ENCODE data around the gene CATSPERD.

The CATSPERD gene

DNA sequence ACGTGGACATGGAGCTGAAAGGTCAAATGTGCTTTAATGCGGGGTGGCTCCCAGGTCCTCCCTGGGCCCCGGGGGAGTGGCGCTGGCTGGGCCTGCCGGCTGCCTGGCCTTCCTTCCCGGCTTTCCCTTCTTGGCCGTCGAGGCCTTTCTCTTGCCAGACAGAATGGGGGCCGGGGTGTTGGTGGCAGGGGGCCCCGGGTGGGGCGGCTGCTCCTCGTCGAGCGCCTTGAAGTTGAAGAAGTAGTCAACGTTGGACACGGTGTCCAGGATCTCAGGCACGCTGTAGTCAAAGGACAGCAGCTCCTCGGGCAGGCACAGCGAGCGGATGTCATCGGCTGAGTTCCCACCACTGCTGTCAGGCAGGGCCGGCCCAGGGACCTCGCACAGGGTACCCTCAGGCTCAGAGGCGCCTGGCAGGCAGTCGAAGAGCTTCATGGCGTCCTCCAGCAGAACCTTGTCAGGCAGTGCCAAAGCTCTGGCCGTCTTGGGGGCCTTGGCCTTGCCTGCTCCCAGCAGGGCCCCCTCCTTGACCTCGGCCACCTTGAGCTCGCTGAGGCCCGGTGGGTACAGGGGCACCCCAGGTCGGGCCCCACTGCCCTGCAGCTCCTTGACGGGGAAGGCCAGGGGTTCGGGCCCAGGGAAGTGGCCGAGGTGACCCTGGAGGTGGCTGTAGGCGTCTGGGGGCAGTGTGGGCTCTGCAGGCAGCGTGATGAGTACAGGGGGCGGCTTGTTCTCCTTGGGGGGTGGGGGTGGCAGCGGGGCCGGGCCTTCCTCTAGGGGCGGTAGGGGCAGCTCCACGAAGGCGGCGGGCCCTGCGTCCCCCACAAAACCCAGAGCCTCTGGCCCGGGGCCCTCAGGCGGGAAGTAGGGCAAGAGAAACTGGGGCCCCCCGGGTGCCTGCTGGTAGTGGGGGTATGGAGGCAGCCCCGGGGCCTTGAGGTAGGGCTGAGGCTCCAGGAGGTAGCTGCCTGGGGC, 62.8 kb downstream of the CATSPERD start:
- TF ChIP-seq, protein P1, sequence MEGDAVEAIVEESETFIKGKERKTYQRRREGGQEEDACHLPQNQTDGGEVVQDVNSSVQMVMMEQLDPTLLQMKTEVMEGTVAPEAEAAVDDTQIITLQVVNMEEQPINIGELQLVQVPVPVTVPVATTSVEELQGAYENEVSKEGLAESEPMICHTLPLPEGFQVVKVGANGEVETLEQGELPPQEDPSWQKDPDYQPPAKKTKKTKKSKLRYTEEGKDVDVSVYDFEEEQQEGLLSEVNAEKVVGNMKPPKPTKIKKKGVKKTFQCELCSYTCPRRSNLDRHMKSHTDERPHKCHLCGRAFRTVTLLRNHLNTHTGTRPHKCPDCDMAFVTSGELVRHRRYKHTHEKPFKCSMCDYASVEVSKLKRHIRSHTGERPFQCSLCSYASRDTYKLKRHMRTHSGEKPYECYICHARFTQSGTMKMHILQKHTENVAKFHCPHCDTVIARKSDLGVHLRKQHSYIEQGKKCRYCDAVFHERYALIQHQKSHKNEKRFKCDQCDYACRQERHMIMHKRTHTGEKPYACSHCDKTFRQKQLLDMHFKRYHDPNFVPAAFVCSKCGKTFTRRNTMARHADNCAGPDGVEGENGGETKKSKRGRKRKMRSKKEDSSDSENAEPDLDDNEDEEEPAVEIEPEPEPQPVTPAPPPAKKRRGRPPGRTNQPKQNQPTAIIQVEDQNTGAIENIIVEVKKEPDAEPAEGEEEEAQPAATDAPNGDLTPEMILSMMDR (IDR thresholded peaks at IDR 0.05; ENCODE audit: extremely low read depth, missing control alignments), result no peak
- no peak for DNase-seq (ENCODE audit: low spot score)

DNA sequence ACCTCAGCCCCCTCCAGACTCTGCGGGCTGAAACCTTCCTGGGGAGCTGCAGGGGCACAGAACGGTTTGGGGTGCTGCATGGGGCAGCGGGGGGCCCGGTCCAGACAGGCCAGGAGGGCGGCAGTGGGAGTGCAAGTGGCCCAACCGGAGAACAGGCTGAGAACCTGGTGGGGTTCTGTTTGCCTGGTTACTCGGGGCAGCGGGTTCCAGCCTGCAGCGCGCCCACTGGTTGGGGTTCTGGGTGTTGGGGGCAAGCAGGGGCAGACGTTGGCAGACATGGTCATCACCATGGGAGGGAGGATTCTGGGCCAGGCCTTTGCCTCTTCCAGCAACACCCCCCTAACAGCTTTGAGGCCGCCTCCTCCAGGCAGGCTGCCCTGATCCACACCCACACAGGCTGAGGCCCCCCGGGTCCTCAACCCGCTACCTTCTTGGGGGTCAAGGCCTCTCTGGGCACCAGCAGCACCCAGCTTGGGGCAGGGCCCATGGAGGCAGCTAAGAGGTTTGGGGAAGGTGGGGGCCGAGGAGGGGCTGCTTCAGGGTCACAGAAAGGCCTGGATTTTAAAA, 64.2 kb downstream of the CATSPERD start, which contains the start of gene PRR22:
PRR22 (minus strand) TSS at position 166 of the 567 bp plus-strand sequence; CDS start at position 80, 86 bp downstream.
- TF ChIP-seq, protein P1 (IDR thresholded peaks at IDR 0.05; ENCODE audit: extremely low read depth, missing control alignments), result no peak
- DNase-seq (ENCODE audit: low spot score), result no peak

DNA sequence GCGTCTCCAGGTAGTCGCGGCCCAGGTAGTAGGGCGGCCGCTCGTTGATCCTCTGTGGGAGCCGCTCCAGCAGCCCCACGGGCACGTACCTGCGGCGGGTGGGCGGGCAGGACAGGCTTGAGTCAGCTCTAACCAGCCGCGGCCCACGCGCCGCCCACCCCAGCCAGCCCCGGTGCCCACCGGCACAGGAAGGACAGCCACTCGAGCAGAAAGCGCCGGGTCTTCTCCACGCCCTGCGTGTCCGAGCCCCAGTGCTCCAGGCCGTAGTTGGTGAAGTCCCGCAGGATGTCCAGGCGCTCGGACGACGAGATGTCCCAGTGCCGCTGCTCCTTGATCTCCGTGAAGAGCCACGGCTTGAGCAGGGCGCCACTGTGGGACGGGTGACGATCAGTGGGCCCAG, 65.0 kb downstream of the CATSPERD start:
- no peak for DNase-seq (ENCODE audit: low spot score)

DNA sequence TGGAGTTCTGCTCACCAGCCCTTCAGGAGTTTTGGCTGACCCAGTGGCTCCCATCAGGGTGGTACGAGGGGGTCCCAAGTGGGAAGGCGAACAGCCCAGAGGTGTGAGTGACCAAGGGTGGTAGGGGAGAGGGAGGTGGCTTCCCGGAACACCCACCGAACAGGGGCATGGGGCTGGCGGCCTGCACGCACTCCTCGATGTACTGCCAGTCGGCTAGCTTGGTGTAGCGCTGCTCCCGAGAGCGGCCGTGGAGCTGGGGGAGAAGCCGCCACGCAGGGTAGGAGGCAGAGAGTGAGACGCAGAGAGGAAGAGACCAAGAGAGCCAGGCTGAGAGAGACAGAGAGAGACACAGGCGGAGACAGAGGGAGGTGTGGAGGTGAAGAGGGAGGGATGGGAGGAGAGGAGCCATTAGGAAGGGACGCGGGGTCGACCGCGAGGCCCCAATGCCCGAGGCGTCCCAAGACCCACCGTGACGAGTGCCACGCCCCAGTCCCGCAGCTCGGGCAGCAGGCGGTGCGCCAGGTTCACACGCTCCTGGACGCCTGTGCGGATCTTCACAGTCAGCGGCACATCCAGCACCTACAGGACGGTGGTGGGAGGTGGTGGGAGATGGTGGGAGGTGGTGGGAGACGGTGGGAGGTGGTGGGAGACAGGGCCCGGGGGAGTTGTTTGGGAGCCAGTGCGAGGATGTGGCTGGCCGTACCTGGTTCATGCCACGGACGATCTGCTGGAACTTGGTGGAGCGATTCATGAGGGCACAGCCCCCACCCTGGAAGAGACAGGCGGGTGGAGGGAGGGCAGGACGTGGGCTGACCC, 66.4 kb downstream of the CATSPERD start:
- TF ChIP-seq, protein P1 (IDR thresholded peaks at IDR 0.05; ENCODE audit: extremely low read depth, missing control alignments), result no peak
- no peak for DNase-seq (ENCODE audit: low spot score)

More for the DNA sequence above, 65.0 kb downstream of the CATSPERD start:
- TF ChIP-seq, protein P1 (IDR thresholded peaks at IDR 0.05; ENCODE audit: extremely low read depth, missing control alignments), result no peak

DNA sequence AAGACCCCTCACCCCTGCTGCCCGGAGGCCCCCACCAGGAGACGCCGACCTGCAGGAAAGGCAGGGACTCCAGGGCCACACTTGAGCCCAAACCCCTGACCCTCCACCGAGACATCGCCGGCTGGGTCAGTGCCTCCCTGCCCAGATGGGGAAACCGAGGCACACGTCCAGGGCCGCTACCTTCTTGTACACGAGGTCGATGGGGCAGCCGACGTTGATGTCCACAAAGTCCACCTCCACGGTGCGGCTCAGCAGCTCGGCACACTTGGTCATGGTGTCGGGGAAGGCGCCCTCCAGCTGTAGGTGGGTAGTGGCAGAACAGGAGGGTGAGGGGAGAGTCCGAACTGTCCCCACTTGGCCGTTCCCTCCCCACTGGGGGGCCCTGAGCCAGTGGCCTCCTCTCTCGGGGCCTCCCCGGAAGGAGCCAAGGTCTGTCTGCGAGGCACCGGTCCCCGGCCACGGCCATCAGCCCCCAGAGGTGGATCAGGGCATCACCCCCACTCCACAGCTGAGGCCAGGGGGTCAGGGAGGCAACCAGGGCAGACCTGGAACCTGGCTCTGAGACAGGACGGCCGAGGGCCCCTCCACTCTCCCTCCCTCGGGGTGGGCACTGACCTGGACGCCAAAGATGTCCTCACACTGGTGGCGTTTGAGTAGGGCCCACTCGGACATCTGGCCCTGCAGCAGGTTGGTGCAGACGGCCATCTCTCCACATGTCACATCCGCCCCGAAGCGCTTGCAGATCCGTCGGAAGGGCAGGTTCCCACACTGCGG, 67.2 kb downstream of the CATSPERD start:
- no peak for DNase-seq (ENCODE audit: low spot score)
- TF ChIP-seq, protein P1 (IDR thresholded peaks at IDR 0.05; ENCODE audit: extremely low read depth, missing control alignments), result no peak

DNA sequence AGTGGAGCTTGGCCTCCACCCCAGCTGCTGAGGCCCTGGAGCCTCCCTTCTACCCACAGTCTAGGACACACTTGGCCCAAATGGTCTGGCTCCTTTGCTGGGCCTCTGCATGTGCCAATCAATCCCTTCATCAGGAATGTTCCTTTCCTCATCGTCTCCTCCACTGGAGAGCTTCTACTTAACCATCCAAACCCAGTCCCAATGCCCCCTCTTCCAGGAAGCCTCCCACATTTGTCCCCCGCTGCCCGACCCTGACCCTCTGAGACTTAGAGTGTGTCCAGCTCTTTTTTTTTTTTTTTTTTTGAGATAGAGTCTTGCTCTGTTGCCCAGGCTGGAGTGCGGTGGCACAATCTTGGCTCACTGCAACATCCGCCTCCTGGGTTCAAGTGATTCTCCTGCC, 68.0 kb downstream of the CATSPERD start:
- no peak for DNase-seq (ENCODE audit: low spot score)

More for the DNA sequence above, 68.0 kb downstream of the CATSPERD start:
- TF ChIP-seq, protein P1 (IDR thresholded peaks at IDR 0.05; ENCODE audit: extremely low read depth, missing control alignments), result no peak

Data from GM20000 (cell line).